GM19043 (cell line): Measurements from ENCODE around the gene TYROBP.
"Not testable (repeated sequence)": the region's sequence is repeated elsewhere in the genome, so short reads cannot be mapped to it uniquely, and the experiment has no call there.

Experiments used
- ATAC-seq: cut with Tn5 transposase; IDR thresholded peaks from one replicate; pipeline ENCODE4 v1.9.1; 2021; ENCODE audit warnings: low read depth; ENCODE audit not compliant: unreplicated experiment

The TYROBP gene

GRCh38 chr19:35879068-35879467 lies 29.0 kb downstream of the TYROBP start:
- no peak for ATAC-seq

GRCh38 chr19:35874392-35874930 lies 33.6 kb downstream of the TYROBP start:
- no peak for ATAC-seq

DNA sequence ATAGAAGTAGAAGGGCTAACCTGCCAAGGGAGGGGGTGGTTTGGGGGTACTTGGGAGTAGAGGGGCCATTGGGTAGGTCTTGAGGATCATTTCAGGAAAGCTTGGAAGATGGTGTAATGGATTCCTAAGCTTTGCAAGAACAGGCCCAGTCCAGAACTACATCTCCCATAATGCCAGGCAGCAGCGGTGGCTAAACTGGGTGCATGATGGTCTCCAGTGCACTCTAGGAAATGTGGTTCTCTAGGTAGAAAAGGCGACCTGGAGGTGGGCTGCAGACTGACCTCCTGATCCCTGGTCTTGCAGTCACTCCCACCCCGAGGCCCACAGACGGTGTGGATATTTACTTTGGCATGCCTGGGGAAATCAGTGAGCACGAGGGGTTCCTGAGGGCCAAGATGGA lies 35.9 kb downstream of the TYROBP start:
- ATAC-seq = no peak

GRCh38 chr19:35871611-35872010 lies 36.5 kb downstream of the TYROBP start:
- ATAC-seq = no peak

- ATAC-seq = no peak
These were observed 37.3 kb downstream of the TYROBP start for GRCh38 chr19:35870798-35871197.

DNA sequence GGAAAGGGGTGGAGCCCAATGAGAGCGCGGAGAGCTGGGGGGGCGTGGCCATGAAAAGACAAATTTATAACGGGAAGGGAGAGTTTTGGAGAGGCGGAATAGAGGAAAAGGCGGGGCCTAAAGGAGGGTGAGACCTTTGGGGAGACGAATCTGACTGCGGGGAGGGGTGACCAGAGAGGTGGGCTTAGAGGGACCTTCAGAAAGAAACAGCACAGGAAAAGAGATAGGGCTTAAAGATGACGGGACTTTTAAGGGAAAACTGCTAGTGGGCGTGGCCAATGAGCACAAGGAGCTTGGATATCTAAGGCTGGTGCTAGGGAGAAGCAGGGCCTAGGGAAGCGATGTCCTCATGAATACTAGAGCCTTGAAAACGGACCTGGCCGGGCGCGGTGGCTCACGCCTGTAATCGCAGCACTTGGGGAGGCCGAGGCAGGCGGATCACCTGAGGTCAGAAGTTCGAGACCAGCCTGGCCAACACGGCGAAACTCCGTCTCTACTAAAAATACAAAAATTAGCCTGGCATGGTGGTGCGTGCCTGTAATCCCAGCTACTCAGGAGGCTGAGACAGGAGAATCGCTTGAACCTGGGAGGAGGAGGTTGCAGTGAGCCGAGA lies 37.9 kb downstream of the TYROBP start:
- ATAC-seq = not testable (repeated sequence)

DNA sequence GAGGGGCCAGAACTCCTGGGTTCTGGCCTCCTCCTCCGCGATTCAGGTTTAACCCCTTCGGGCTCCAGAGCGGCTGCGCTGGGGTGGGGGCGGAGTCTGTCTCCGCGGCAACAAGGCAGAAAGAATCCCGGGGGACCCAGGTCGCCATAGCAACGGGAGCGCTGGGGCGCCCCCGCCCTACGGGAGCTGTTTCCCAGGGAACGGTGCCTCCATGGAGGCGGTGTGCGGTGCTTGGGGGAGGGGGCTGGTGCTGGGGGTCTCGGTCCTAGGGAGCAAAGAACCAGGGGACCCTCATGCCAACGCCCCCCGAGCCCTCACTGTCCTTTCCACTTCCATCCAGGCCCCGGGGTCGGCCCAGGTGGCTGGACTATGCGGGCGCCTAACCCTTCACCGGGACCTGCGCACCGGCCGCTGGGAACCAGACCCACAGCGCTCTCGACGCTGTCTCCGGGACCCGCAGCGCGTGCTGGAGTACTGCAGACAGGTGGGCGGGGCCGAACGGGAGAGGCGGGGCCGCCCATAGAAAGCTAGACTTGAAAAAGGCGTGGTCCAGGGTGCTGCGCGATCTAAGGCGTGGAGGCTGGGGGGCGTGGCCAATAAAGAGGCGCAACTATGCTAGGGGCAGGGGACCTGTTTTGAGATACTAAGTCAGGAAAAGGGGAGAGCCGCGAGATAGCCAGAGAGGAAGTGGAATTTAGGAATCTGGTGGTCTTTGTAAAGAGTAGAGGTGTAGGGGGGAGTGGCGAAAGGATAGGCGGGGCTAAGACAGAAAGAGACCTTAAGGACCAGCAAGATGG lies 38.6 kb downstream of the TYROBP start:
- no peak for ATAC-seq

DNA sequence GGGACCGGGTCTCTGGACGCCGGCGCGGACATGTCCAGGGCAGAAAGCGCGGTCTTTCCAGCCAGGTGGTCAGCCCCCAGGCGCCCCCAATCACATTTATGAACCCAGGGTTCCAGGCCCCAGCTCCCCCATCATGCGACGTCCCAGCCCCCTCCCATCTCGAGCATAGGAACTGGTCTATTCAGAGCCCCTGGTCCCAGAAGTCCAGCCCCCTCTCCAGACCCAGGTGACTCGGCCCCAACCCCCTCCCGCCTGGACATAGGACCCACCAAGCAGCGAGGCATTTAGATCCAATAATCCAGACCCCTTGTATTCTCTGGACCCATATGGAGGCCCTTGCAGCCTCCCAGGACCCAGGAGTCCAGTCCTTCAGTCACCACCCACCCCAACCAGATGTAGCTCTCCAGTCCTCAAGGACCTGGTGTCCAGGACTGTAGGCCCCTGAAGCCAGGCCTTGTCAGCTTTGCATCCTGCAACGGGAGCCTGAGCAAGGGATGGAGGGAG lies 39.2 kb downstream of the TYROBP start:
- ATAC-seq = no peak

DNA sequence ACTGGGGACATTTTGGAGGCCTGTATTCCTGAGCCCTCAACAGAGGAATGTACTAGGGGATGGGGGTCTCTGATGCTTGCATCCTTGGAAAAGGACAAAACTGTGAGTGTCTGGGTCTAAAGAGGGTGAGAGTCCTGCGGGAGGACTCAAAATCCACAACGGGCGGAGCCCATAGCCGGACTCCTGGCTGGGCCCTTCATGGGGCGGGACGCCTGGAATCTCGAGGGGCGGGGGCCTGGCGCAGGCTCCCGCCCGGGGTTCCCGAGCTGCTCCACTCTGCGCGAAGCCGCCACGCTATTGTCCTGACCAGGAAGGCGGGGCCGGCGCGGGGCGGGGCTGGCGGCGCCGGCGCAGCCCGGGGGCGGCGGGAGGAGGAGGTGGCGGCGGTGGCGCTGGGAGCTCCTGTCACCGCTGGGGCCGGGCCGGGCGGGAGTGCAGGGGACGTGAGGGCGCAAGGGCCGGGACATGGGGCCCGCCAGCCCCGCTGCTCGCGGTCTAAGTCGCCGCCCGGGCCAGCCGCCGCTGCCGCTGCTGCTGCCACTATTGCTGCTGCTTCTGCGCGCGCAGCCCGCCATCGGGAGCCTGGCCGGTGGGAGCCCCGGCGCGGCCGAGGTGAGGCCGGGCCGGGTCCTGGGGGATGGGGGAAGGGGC lies 39.8 kb downstream of the TYROBP start, which contains the start of gene APLP1:
Gene APLP1, plus strand, starts transcription at position 403 of the 651 bp plus-strand sequence. Its CDS starts 63 bp downstream, at position 466.
- ATAC-seq = no peak

GRCh38 chr19:35863018-35863417 lies 45.1 kb downstream of the TYROBP start:
- ATAC-seq = no peak

- ATAC-seq = no peak
These were observed 45.6 kb downstream of the TYROBP start for GRCh38 chr19:35862528-35862927.

DNA sequence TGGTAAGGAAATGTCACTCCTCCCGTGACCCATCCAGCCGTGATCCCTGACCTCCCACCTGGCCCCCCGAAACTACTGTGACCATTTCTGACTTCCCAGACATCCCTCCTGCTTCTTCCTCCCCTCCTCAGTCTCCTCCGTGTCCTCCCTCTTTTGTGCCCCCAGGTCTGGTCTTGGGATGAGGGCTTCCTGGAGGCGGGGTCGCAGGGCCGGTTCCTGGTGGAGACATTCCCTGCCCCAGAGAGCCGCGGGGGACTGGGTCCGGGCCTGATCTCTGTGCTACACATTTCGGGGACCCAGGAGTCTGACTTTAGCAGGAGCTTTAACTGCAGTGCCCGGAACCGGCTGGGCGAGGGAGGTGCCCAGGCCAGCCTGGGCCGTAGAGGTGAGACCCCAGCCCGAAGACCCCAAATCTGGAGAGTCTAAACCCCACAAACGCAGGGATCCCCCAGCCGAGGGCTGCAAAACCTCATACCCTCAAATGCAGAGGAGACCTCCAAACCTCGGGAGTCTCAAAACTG lies 46.4 kb downstream of the TYROBP start:
- no peak for ATAC-seq

DNA sequence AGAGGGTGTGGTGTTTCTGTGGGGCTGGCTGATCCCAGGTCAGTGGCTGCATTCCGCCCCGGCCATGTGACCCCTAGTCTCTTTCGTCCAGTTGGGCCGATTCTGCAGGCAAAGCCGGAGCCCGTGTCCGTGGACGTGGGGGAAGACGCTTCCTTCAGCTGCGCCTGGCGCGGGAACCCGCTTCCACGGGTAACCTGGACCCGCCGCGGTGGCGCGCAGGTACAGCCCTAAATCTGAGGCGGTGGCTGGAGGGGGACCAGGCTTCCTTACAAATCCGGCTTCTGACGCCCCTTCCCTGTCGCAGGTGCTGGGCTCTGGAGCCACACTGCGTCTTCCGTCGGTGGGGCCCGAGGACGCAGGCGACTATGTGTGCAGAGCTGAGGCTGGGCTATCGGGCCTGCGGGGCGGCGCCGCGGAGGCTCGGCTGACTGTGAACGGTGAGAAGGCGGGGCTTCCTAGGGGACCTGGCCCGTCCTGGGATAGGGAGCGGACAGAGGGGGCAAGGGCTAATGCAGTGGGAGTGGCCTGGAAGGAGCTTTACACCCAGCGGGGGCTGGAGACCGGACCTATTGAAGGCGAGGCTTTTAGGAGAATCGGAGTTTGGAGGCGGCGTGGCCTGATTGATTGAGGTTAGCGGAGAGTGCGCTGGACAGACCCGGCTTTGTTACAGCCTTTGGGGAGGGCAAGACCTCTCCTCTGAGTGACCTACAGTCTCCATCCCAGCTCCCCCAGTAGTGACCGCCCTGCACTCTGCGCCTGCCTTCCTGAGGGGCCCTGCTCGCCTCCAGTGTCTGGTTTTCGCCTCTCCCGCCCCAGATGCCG lies 47.1 kb downstream of the TYROBP start:
- no peak for ATAC-seq

GRCh38 chr19:35860436-35860817 lies 47.7 kb downstream of the TYROBP start:
- no peak for ATAC-seq

DNA sequence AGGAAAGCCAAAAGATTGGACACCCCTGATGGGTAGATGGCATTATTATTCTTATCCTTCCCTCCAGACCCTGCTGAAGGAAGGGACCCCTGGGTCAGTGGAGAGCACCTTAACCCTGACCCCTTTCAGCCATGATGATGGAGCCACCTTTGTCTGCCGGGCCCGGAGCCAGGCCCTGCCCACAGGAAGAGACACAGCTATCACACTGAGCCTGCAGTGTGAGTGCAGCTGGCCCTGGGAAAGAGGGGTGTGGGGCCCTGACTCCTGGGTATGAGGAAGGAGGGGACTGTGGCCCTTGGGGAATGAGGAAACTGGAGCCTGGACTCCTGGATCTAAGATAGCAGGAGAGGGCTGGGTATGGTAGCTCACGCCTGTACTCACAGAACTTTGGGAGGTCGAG lies 48.7 kb downstream of the TYROBP start:
- ATAC-seq = no peak

DNA sequence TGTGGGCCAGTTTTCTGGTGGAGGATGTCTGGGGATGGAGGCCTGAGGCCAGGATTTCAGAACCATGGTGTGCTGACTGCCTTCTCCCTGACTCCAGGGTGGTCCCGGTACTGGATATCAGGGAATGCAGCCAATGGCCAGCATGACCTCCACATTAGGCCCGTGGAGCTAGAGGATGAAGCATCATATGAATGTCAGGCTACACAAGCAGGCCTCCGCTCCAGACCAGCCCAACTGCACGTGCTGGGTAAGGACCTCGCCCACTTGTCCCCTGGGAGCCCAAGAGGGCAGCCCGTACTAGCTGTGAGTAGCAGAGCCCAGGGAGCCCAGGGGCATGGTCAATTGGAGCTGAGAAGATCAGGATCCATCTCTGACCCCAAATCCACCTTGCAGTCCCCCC lies 49.8 kb downstream of the TYROBP start:
- no peak for ATAC-seq

DNA sequence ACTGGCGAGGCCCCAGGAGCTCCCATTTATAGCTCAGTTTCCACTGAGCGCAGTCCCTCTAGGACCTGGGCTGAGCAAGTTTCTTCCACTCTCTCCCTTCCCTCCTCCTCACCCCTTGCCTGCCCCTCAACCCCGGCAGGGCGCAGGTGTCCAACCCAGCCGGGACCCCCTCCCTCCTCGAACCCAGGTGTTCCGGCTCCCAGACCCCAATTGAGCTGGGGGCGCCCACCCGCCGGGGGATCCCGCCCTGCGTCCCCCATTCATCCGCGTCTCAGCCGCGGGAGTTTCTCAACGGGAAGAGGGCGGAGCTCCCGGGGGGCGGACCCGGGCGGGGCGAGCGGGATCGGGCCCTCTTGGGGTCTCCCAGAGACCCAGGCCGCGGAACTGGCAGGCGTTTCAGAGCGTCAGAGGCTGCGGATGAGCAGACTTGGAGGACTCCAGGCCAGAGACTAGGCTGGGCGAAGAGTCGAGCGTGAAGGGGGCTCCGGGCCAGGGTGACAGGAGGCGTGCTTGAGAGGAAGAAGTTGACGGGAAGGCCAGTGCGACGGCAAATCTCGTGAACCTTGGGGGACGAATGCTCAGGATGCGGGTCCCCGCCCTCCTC lies 51.4 kb downstream of the TYROBP start, which contains the start of gene KIRREL2:
Gene KIRREL2, plus strand, starts transcription at position 366 of the 604 bp plus-strand sequence. Its CDS starts 209 bp downstream, at position 575.
- ATAC-seq = no peak
